ENCODE results near the gene TUBGCP2. TPM values are rescaled to one million over a fixed set of nuclear protein-coding genes. Genes with fewer than 3 reads are reported as not detected.

Gene TUBGCP2
- polyA plus RNA-seq, 1 donor (not counting 4 experiments of a cell fraction or from before 2014, with no cell fraction given) = 55.8 TPM

- H3K9me1 ChIP-seq (ENCODE audit: control insufficient read depth, extremely low read depth, insufficient read depth, low read length) = no peaks in the 10 kb centered on the region
- dilution Hi-C loops (cut with MboI; ENCODE audit: extremely low pct_ligation_motif_present, low sequenced_read_pairs) = no loop called here
- TF ChIP-seq, protein P1, sequence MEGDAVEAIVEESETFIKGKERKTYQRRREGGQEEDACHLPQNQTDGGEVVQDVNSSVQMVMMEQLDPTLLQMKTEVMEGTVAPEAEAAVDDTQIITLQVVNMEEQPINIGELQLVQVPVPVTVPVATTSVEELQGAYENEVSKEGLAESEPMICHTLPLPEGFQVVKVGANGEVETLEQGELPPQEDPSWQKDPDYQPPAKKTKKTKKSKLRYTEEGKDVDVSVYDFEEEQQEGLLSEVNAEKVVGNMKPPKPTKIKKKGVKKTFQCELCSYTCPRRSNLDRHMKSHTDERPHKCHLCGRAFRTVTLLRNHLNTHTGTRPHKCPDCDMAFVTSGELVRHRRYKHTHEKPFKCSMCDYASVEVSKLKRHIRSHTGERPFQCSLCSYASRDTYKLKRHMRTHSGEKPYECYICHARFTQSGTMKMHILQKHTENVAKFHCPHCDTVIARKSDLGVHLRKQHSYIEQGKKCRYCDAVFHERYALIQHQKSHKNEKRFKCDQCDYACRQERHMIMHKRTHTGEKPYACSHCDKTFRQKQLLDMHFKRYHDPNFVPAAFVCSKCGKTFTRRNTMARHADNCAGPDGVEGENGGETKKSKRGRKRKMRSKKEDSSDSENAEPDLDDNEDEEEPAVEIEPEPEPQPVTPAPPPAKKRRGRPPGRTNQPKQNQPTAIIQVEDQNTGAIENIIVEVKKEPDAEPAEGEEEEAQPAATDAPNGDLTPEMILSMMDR (optimal IDR thresholded peaks at IDR 0.05 in 1 of 3, IDR thresholded peaks at IDR 0.05 in 1 of 3, conservative IDR thresholded peaks at IDR 0.05 in 1 of 3; ENCODE audit: extremely low read depth in 1 of 3, insufficient read depth in 2 of 3, low read length in 3 of 3) = peak; percentile 60 to 94 (median 93)
- TF ChIP-seq EZH2 (IDR thresholded peaks at IDR 0.05; ENCODE audit: low read length) = no peak
- peaks cover 3% of the 10 kb centered on the region for H3K27me3 ChIP-seq (ENCODE audit: control insufficient read depth, extremely low read depth, insufficient read depth, low read length)
- H3K4me3 ChIP-seq (ENCODE audit: control insufficient read depth in 2 of 3, extremely low read depth in 1 of 3, insufficient read depth in 2 of 3, low read depth in 1 of 3, low read length in 3 of 3) = peak overlapping the region; percentile 35 to 44 (median 38)
- H3K27ac ChIP-seq (ENCODE audit: control insufficient read depth, insufficient read depth, low read length) = no peak overlapping the region
- peak overlapping the region; percentile 77 for H3K4me2 ChIP-seq (ENCODE audit: control insufficient read depth, extremely low read depth, insufficient read depth, low read depth, low read length)
- H3K36me3 ChIP-seq (ENCODE audit: control insufficient read depth in 2 of 2, extremely low read depth in 1 of 2, insufficient read depth in 2 of 2, low read length in 2 of 2) = no peaks in the 10 kb centered on the region
- H3K4me1 ChIP-seq (ENCODE audit: control insufficient read depth, extremely low read depth, insufficient read depth, low read length) = no peaks in the 10 kb centered on the region
- H4K20me1 ChIP-seq (ENCODE audit: control insufficient read depth, extremely low read depth, insufficient read depth, low read length) = no peaks in the 10 kb centered on the region
- no peaks in the 10 kb centered on the region for H3K79me2 ChIP-seq (ENCODE audit: control insufficient read depth, insufficient read depth, low read length)
- no peak overlapping the region for H3K9ac ChIP-seq (ENCODE audit: control insufficient read depth, extremely low read depth, insufficient read depth, low read length)
- FAIRE-seq = no peak
- H2AFZ ChIP-seq (ENCODE audit: control insufficient read depth, low read length) = peak overlapping the region; percentile 85
- DNase-seq (ENCODE audit: low read depth, low spot score) = no peak
- no peaks in the 10 kb centered on the region for H3K9me3 ChIP-seq (ENCODE audit: control insufficient read depth, low read depth, low read length)
Measured at GRCh38 chr10:133318494-133319127, 9.9 kb upstream of the TUBGCP2 start.

DNA sequence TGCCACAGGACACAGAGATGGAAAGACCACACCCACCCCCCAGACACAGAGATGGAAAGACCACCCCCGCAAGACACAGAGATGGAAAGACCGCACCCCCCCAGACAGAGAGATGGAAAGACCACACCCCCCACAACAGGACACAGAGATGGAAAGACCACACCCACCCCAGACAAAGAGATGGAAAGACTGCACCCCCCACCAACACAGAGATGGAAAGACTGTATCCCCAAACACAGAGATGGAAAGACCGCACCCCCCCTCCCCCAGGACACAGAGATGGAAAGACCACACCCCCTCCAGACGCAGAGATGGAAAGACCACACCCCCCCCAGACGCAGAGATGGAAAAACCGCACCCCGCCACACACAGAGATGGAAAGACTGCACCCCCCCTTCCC lies 8.1 kb upstream of the TUBGCP2 start:
- Histone ChIP-seq H3K27ac (ENCODE audit: control insufficient read depth, insufficient read depth, low read length) (no peak overlapping the region), H3K4me1 (ENCODE audit: control insufficient read depth, extremely low read depth, insufficient read depth, low read length) (no peaks in the 10 kb centered on the region), H3K9me3 (ENCODE audit: control insufficient read depth, low read depth, low read length) (no peaks in the 10 kb centered on the region), H3K4me3 (ENCODE audit: control insufficient read depth in 2 of 3, extremely low read depth in 1 of 3, insufficient read depth in 2 of 3, low read depth in 1 of 3, low read length in 3 of 3) (no peak overlapping the region), H2AFZ (ENCODE audit: control insufficient read depth, low read length) (no peak overlapping the region), H3K4me2 (ENCODE audit: control insufficient read depth, extremely low read depth, insufficient read depth, low read depth, low read length) (no peak overlapping the region), H3K9me1 (ENCODE audit: control insufficient read depth, extremely low read depth, insufficient read depth, low read length) (no peaks in the 10 kb centered on the region), H3K36me3 (ENCODE audit: control insufficient read depth in 2 of 2, extremely low read depth in 1 of 2, insufficient read depth in 2 of 2, low read length in 2 of 2) (peaks cover 5 to 6% of the 10 kb centered on the region in 2 experiments), H3K27me3 (ENCODE audit: control insufficient read depth, extremely low read depth, insufficient read depth, low read length) (peaks cover 3% of the 10 kb centered on the region), H3K9ac (ENCODE audit: control insufficient read depth, extremely low read depth, insufficient read depth, low read length) (no peak overlapping the region), H4K20me1 (ENCODE audit: control insufficient read depth, extremely low read depth, insufficient read depth, low read length) (no peaks in the 10 kb centered on the region), H3K79me2 (ENCODE audit: control insufficient read depth, insufficient read depth, low read length) (no peaks in the 10 kb centered on the region)
- DNase-seq (ENCODE audit: low read depth, low spot score) (no peak), FAIRE-seq (no peak)
- dilution Hi-C loops (cut with MboI; ENCODE audit: extremely low pct_ligation_motif_present, low sequenced_read_pairs) = no loop called here
- no peak for TF ChIP-seq EZH2 (IDR thresholded peaks at IDR 0.05; ENCODE audit: low read length)
- TF ChIP-seq, protein P1 (optimal IDR thresholded peaks at IDR 0.05 in 1 of 3, IDR thresholded peaks at IDR 0.05 in 1 of 3, conservative IDR thresholded peaks at IDR 0.05 in 1 of 3; ENCODE audit: extremely low read depth in 1 of 3, insufficient read depth in 2 of 3, low read length in 3 of 3) = no peak

All from keratinocyte (primary cell).